Fibroblast of pulmonary artery (primary cell): ENCODE results near the gene RAD50.

Experiments
- DNase-seq: peaks from one replicate; pipeline ENCODE4 v3.0.0-alpha.2; 2010; ENCODE audit warnings: low read depth
- H3K4me3 ChIP-seq: replicated peaks from 2 replicates; pipeline ENCODE4 v1.5.1; 2011; ENCODE audit warnings: low read depth, mild to moderate bottlenecking, control low read depth, low read length, moderate library complexity
- CTCF ChIP-seq: IDR thresholded peaks from 2 replicates; pipeline ENCODE4 v1.5.1; 2011; ENCODE audit warnings: mild to moderate bottlenecking, control low read depth, low read length, inconsistent platforms; ENCODE audit errors: missing control alignments

RAD50 gene

DNA sequence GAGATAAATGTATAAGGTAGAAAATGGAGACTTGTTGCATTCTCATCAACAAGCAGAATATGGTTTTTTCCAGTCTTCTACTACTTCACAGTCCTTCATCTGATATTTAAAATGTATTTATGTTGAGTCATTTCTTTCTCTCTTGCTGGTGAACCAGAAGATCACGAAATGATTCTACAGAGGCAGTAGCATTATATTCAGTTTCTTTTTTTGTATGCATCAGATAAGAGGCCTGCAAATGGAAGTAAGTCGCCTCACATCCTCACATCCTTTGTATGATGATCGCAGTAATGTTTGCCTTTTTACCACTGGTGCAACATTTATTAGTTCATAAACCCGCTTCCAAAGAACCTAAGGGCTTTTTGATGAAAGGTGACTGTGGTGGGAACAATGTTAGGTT, 79.1 kb downstream of the RAD50 start:
- TF ChIP-seq CTCF = no peak
- DNase-seq = no peak
- H3K4me3 ChIP-seq = no peak overlapping the region

- no peak for TF ChIP-seq CTCF
- H3K4me3 ChIP-seq = no peak overlapping the region
- no peak for DNase-seq
Observed at GRCh38 chr5:132637241-132637640, 80.5 kb downstream of the RAD50 start.

DNA sequence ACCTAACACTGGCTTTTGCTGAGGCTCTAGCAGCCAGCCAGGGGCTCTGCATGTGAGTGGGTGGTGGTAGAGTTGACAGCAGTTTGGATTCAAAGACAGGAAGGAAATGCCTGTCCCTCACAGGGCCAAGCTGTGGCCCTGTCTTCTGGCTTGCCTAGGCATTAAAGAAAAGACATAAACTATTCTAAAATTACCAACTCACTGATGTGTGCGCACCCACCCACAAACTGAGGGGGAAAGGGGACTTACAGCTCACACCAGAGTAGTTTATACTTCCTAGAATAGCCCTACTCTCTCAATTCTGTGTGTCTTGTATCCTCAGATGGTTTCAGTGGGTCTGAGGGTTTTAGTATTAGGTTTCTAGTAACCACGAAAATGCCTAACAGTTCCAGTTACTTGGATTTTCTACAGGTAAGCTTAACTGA, 82.9 kb downstream of the RAD50 start:
- no peak for TF ChIP-seq CTCF
- DNase-seq = no peak
- no peak overlapping the region for H3K4me3 ChIP-seq

DNA sequence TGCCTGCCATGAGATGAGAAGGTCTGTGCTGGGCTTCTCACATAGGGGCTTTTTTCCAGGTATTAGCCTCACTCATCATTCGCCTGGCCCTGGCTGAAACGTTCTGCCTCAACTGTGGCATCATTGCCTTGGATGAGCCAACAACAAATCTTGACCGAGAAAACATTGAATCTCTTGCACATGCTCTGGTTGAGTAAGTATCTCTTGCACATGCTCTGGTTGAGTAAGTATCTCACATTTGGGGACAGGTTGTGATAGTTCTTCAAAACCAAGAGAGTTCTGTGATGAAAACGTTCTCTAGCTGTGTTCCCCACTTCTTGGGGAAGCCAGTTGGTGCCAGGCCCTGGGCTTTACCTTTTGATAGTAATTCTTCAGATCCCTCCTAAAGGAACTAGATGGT, 83.8 kb downstream of the RAD50 start:
- no peak for DNase-seq
- no peak for TF ChIP-seq CTCF
- H3K4me3 ChIP-seq = no peak overlapping the region

GRCh38 chr5:132641241-132641723, 84.5 kb downstream of the RAD50 start:
- no peak for DNase-seq
- no peak for TF ChIP-seq CTCF

DNA sequence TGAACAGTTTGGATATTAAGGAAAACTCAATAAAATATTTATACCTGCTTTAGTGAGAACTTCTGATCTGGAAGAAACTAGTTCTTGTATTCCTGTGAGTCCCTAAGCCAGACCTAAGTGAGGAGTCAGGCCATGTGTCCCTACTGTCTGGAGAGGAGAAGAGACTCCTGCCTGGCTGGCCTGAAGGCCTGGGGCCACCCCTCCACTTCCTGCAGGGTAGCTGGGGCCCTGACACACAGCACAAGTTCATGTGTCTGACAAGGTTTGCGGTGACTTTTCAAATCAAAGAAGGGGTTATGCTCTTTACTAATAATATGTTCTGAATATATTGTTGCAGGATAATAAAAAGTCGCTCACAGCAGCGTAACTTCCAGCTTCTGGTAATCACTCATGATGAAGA, 85.1 kb downstream of the RAD50 start:
- no peak for DNase-seq
- no peak for TF ChIP-seq CTCF

More at GRCh38 chr5:132641241-132641723, 84.5 kb downstream of the RAD50 start:
- H3K4me3 ChIP-seq = no peak overlapping the region

GRCh38 chr5:132644177-132644576, 87.4 kb downstream of the RAD50 start:
- TF ChIP-seq CTCF = no peak
- H3K4me3 ChIP-seq = no peak overlapping the region

More for the DNA sequence above, 85.1 kb downstream of the RAD50 start:
- H3K4me3 ChIP-seq = no peak overlapping the region

More at GRCh38 chr5:132644177-132644576, 87.4 kb downstream of the RAD50 start:
- DNase-seq = no peak
